SJCRH30 (cell line): ENCODE data around the gene PTPN9. TPM values are rescaled to one million over a fixed set of nuclear protein-coding genes. Genes with fewer than 3 reads are reported as not detected.
"Not testable (repeated sequence)": the region's sequence is repeated elsewhere in the genome, so short reads cannot be mapped to it uniquely, and the experiment has no call there.

Experiments
- DNase-seq, 2 experiments: peaks; one replicate each; pipeline ENCODE4 v3.0.0-alpha.2; 2015 to 2020
- H3K27ac ChIP-seq: fragments of 250-450 bp; sonication (Bioruptor Pico); 2 replicates; pipeline ENCODE4 v1.5.1; 2020; ENCODE audit warnings: mild to moderate bottlenecking, moderate library complexity
- H3K27me3 ChIP-seq: fragments of 250-450 bp; sonication (Bioruptor Pico); 2 replicates; pipeline ENCODE4 v1.5.1; 2020; ENCODE audit warnings: mild to moderate bottlenecking, moderate library complexity
- H3K36me3 ChIP-seq: fragments of 250-450 bp; sonication (Bioruptor Pico); 2 replicates; pipeline ENCODE4 v1.5.1; 2020; ENCODE audit warnings: mild to moderate bottlenecking, moderate library complexity
- H3K4me1 ChIP-seq: fragments of 250-450 bp; sonication (Bioruptor Pico); 2 replicates; pipeline ENCODE4 v1.5.1; 2020; ENCODE audit warnings: mild to moderate bottlenecking, moderate library complexity
- H3K4me3 ChIP-seq: fragments of 250-450 bp; sonication (Bioruptor Pico); 2 replicates; pipeline ENCODE4 v1.5.1; 2020; ENCODE audit warnings: mild to moderate bottlenecking, moderate library complexity
- H3K9me3 ChIP-seq: fragments of 250-450 bp; sonication (Bioruptor Pico); replicated peaks from 2 replicates; pipeline ENCODE4 v1.5.1; 2020; ENCODE audit warnings: mild to moderate bottlenecking, moderate library complexity
- total RNA-seq: library from RNA; depleted of rRNA; stranded (reverse); fragments of >200 nt; shearing (Covaris generic); gene quantifications from 2 replicates; pipeline ENCODE4 v1.2.3, GENCODE V29; 2014

Gene PTPN9
- total RNA-seq, 1 experiment from 2014 or later, result 22.5 TPM

DNA sequence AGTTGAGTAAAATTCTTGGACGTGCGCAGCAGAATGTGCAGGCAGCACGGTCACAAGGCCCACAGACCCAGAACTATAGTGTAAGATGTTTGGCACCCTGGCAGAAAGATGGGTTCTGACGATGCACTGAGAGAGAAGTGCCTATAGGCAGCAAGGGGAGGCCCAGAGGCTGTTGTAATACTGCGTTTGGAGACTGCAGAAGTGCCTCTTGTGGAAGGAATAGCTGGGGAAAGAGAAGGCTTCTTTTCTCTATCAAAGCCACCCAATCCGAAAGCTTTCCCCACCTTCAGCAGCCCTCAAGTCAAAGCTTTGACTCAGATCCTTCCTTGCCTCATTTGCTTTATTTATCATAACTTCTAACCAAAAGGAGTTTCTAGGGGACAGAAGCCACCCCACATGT, 122.4 kb downstream of the PTPN9 start:
- H3K36me3 ChIP-seq, result no peaks in the 10 kb centered on the region
- DNase-seq, result no peak
- H3K27me3 ChIP-seq, result no peaks in the 10 kb centered on the region
- no peaks in the 10 kb centered on the region for H3K9me3 ChIP-seq
- H3K4me3 ChIP-seq, result no peak overlapping the region; the same call in 1 of the 2 replicates
- H3K27ac ChIP-seq, result no peak overlapping the region
- no peaks in the 10 kb centered on the region for H3K4me1 ChIP-seq

DNA sequence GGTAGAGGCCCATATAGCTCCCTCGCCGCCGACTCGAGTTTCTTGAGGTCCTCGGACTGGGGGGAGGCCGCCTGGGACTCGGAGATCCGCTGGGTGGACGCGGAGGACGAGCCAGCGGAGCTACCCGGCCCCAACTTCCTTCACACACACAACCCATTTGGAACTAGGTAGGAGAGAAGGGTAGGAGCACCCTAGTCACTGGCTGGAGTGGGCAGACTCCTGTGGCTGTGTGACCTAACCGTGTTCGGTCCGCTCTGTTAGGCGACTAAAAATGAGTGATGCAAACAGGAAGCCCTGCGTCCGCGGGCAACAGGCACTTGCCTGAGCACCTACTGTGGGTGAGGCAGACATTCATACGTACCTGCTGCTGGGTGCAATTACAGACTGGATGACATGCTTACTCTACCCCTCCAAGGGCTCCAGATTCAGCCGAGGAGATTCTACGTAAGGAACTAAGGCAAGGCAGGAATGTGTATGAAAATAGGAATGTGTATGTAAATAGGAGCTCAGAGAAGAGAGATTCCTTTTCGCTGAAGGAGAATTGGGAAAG, 123.1 kb downstream of the PTPN9 start:
- H3K27me3 ChIP-seq, result no peaks in the 10 kb centered on the region
- peak; percentile 38 to 66 for DNase-seq
- no peaks in the 10 kb centered on the region for H3K9me3 ChIP-seq
- peak overlapping the region; percentile 77 for H3K4me3 ChIP-seq
- peak overlapping the region; percentile 49 for H3K27ac ChIP-seq
- H3K4me1 ChIP-seq, result no peaks in the 10 kb centered on the region
- no peaks in the 10 kb centered on the region for H3K36me3 ChIP-seq

DNA sequence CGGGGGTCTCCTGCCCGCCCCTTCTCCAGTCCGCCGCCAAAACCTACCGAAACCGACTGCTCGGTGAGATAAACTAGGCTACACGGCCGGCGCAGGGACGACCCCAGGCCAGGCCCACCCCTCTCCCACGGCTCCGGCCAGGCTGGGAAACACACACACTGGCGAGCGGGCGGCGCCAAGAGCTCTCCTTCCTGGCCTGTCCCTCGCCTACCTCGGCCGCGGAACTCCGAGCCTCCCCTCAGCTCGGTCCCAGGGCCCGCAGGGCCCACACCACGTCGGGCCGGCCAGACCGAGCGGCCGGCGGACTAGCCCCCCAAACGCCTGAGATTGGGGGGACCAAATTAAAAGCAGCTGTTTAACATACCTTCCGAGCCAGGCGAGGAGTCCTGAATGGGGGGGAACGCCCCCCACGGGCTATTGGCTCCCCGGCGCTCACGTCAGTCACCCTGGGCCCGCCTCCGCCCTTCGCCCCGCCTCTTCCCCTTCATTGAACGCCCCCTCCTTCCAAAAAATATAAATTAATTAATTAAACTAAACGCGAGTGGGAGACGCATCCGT, 123.6 kb downstream of the PTPN9 start:
- Histone ChIP-seq H3K4me1 (no peaks in the 10 kb centered on the region), H3K27ac (peak overlapping the region; percentile 49), H3K4me3 (peak overlapping the region; percentile 77), H3K36me3 (no peaks in the 10 kb centered on the region), H3K27me3 (no peaks in the 10 kb centered on the region), H3K9me3 (no peaks in the 10 kb centered on the region)
- DNase-seq, result peak; percentile 80 to 84

DNA sequence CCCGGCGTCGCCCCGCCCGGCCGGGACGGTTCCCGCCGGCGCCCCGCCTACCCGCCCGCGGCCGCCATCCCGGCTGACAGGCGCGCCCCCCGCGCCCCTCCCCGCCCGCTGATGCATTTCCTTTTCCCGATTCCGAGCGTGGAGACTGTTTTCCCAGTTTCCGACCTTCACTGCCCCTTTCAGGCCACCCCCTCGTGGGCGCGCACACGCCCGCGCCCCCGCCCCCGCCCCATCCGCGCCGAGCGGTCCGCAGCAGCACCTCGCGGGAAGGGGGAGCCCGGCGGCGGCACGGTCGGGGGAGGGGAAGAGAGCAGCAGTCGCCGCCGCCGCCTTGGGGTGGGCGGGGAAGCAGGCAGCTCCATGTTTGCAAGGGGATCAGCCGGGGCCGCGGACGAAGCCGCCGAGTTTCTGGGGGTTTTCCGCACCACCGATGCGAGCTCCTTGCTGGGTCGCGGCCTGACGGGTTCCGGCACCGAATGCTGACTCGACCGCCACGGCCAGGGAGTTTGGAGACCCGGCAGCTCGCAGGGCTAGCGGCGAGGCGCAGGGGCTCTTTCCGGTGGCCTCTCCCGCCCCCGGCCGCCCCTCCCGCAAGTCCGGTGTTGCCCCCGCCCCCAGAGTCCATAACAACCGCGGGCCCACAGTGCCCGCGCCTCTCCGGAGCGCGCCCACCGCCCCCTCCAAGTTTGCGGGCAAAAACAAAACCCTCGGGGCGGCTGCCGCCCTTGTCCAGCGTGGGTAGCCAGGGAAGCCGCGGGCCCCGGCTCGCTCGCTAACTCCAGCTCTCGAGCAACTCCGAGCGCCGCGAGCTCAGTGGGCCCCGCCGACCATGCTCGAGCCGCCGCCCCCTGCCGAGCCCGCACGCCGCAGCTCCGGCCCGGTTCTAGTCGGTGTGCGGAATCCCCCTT, 124.4 kb downstream of the PTPN9 start:
- peak; percentile 28 to 70 for DNase-seq
- H3K27ac ChIP-seq, result peak overlapping the region; percentile 49
- H3K9me3 ChIP-seq, result no peaks in the 10 kb centered on the region
- peak overlapping the region; percentile 77 for H3K4me3 ChIP-seq
- no peaks in the 10 kb centered on the region for H3K27me3 ChIP-seq
- H3K36me3 ChIP-seq, result no peaks in the 10 kb centered on the region
- no peaks in the 10 kb centered on the region for H3K4me1 ChIP-seq

DNA sequence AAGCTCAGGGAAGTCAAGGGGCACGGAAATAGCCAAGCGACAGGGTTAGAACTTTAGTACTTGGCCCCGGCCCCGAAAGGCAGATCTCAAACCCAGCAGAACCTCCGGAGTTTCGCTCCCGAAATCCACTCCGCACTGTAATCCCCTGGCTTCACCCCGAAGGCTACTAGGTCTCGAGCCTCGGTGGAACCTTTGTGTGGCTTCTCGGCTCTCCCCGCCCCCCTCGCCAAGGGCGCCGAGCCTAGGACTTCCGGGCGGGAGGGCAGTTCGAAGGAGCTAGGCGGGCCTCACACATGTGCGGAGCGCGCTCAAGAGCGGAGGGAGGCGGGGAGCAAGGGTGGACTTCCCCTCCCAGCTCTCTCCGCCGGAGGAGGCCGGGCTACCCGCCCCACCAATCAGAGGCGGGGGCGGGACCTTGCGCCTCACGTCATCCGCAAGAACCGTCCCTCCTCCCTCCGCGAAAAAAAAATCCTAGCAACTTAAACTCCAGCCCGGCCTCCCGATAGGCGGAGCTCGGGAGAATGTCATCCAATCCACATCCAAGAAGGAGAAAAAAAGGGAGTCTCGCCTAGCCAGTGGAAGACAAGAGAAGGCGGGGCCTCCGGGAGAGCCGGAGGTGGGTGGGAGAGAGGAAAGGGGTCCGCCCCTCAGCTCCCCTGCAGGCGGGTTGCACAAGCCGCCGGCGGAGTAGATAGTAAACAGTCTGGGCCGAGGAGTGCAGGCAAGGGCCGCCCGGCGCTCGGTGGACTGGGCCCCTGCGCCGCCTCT, 125.2 kb downstream of the PTPN9 start:
- Histone ChIP-seq H3K9me3 (no peaks in the 10 kb centered on the region), H3K4me3 (peak overlapping the region; percentile 77), H3K36me3 (no peaks in the 10 kb centered on the region), H3K27ac (peak overlapping the region; percentile 91), H3K4me1 (no peaks in the 10 kb centered on the region), H3K27me3 (no peaks in the 10 kb centered on the region)
- DNase-seq, result peak; percentile 98 to 99

DNA sequence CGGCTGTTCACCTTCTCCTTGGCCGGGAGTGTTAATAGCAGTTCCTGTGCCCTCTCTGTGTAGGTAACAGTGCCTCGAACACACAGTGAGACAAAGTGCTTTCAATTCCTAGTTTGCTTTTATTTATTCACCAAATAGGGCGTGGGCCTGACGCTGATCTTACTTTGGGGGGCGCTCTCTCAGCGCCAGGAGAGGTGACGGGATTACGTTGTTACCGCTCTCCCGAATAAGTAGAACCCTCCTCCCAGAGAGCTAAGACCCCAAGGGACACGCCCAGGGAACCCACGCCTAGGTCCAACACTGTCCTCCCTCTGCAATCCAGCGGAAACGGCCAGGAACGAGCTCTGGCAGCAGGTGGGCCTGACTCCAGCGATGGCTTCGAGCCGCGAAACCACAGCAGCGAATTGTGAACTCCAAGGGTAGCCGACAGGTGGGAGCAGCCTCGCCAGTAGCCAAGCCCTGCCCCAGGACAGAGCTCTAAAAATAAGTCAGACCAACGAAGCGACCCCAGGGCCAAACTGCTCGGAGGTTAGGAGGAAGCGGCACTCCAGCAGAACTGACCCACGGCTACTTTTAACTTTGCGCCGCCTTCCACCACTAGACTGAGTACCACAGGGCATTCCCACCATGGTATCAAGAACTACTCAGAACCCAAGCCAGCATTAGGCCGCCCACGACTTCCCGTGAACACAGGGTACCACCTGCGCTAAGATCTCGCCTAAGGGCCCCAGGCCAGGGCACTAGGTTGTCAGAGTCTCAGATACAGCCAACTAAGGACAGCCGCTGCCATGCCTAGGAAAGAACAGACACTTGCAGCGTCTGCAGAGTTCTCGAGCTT, 126.0 kb downstream of the PTPN9 start:
- DNase-seq, result peak; percentile 88 to 91
- H3K36me3 ChIP-seq, result no peaks in the 10 kb centered on the region

DNA sequence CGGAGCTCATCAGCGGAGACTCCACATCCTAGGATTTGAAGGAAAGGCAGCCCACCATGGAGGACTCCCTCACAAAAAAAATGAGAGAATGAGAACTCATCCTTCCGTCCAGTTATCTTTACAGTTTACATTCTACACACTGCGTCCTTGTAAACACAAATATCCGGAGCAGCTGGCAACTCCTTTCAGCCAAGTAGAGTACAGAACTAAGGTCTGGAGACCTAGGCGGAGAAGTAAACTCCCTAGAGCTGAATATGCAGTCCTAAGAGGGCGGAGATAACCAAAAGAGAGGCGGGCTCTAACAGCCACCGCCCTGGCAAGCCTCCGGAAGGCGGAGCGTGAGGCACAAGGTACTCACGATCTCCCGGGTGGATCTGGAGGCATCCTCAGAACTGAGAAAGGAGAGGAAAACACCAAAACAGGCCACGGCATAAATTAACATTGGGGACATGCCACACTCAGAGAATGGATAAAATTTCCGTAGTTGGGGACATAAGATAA, 126.7 kb downstream of the PTPN9 start:
- Histone ChIP-seq H3K4me1 (no peaks in the 10 kb centered on the region), H3K9me3 (no peaks in the 10 kb centered on the region), H3K4me3 (peak overlapping the region; percentile 77), H3K27me3 (no peaks in the 10 kb centered on the region), H3K27ac (peak overlapping the region; percentile 91), H3K36me3 (no peaks in the 10 kb centered on the region)
- peak; percentile 76 to 84 for DNase-seq

More for the DNA sequence above, 126.0 kb downstream of the PTPN9 start:
- Histone ChIP-seq H3K4me3 (peak overlapping the region; percentile 77), H3K4me1 (no peaks in the 10 kb centered on the region), H3K27ac (peak overlapping the region; percentile 91), H3K9me3 (no peaks in the 10 kb centered on the region), H3K27me3 (no peaks in the 10 kb centered on the region)

DNA sequence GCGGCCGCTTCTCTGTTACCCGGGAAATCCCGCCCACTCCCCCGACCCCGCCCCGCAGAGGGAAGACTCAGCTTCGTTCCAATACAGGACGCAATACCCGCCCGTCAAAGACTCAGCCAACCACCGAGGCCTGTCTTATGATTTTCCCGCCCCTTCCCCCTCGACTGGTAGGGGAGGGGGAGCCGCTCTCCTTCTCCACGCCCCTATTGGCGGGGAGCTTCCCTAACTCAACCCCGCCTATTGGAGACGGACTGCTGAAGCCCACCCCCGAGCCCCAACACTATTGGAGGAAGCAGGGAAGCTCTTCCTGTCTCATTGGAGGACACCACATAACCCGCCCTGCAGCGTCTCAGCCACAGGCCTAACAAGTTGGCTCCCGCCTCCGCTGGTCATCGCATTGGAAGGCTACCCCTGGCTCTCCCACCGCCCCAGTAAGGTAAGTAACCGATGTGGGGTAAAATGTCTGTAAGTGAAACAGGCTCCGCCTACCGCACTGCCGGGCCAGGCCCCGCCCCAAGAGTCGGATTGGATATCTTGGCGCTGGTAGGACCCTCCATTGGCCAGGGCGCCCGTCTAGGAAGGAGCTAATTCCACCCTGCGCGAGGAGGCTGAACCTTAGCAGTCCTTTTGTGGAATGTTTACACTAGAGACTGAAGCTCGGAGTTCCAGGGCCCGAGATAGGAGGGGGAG, 127.3 kb downstream of the PTPN9 start, which contains the start of gene SIN3A:
SIN3A (minus strand) TSS at position 17 of the 690 bp plus-strand sequence. CDS start 21,315 bp downstream, outside the sequence.
- Histone ChIP-seq H3K27me3 (no peaks in the 10 kb centered on the region), H3K36me3 (no peaks in the 10 kb centered on the region), H3K4me3 (peak within 1 kb of the TSS; percentile 77), H3K9me3 (no peaks in the 10 kb centered on the region), H3K27ac (peak within 1 kb of the TSS; percentile 91), H3K4me1 (no peaks in the 10 kb centered on the region)
- DNase-seq, result peak; percentile 100

DNA sequence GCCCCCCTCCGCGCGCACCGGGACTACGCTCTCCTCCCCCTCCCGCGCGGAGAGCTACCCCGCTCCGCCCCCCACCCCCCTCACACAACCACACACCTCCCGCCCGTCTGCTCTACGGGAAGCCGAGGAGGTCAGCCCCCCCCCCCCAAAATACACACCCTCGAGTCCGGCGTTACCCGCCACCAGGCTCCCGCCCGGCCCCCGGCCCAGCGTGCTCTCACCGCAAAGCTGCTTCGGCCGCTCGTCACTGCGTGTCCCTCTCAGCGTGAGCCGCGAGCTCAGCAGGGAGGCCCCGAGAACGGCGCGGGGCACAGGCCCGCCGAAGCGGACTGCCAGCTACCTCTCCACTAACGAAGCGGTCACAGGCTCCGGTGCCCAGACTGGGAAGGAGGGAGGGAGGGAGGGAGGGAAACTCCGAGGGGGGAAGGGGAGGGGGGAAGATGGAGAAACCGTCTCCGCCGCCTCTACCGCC, 127.9 kb downstream of the PTPN9 start:
- no peak for DNase-seq
- Histone ChIP-seq H3K36me3 (no peaks in the 10 kb centered on the region), H3K27ac (peak overlapping the region; percentile 71), H3K4me1 (no peaks in the 10 kb centered on the region), H3K27me3 (no peaks in the 10 kb centered on the region), H3K9me3 (no peaks in the 10 kb centered on the region), H3K4me3 (peak overlapping the region; percentile 71)

DNA sequence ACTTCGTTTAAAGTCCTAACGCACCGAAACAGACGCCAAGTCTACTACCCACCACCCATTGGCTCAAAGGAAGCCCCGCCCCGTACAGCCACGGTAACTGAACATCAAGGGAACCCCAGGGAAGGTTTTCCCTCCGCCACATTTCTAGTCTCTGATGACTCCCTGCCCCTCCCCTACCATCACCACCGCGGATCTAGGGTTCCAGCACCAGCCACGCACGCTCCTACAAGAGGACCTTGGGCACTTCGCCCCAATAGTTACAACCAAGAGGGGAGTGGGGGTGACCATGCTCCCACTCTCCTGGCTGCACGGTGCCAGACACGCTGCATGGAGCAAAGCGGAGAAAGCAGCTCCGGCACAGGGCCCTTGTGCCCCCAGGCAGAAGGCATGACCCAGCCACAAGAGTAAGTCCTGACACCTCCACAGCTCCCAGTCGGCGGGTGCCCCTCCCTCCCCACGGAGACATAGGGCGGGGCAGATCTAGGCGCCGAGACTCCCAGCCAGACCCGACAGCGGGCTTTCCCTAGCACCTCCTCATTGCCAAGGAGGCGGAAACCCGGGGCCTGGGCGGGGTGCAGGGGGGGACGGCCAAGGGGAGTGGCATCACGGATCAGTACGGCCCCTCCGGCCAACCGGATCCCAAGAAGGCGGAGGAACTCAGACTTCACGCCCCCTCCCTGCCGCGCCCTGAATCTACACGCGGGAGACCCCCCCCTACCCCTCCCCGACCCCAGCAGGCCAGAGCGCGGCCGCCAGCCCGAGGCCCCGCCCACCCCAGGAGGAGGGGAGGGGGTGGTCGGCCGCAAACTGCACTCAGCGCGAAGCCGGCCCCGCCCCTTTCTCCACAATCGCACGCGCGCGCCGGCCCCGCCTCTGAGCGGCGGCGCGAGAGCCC, 128.6 kb downstream of the PTPN9 start:
- Histone ChIP-seq H3K27me3 (no peaks in the 10 kb centered on the region), H3K9me3 (no peaks in the 10 kb centered on the region), H3K27ac (peak overlapping the region; percentile 23; the same call in 1 of the 2 replicates), H3K4me1 (no peaks in the 10 kb centered on the region), H3K36me3 (no peaks in the 10 kb centered on the region), H3K4me3 (peak overlapping the region; percentile 71)
- peak; percentile 98 to 99 for DNase-seq

DNA sequence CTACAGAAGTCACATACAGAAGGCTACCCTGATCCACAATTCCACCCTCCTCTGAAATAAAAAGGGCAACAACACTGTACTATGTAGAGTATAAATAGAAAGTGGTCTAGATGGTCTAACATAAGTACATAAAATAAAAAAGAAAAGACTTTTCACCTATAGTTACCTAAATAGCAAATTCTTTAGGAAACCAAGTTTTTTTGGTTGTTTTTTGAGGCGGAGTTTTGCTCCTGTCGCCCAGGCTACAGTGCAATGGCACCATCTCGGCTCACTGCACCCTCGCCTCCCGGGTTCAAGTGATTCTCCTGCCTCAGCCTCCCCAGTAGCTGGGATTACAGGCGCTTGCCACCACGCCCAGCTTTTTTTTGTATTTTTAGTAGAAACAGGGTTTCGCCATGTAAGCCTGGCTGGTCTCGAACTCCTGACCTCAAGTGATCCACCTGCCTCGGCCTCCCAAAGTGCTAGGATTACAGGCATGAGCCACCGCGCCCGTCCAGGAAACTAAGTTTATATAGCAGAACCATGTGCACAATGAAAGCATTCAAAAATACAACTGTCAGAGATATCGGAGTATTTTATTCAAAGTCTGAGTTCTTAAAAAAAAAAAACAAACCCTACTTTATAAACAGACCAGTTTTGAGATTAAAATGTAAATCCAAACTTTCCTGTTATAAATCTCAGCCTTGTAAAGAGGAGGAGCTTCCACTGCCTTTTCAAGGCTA, 129.4 kb downstream of the PTPN9 start:
- H3K27me3 ChIP-seq, result no peaks in the 10 kb centered on the region
- no peak for DNase-seq
- H3K27ac ChIP-seq, result no peak overlapping the region
- no peaks in the 10 kb centered on the region for H3K9me3 ChIP-seq
- H3K36me3 ChIP-seq, result no peaks in the 10 kb centered on the region
- peak overlapping the region; percentile 71 for H3K4me3 ChIP-seq
- H3K4me1 ChIP-seq, result no peaks in the 10 kb centered on the region

DNA sequence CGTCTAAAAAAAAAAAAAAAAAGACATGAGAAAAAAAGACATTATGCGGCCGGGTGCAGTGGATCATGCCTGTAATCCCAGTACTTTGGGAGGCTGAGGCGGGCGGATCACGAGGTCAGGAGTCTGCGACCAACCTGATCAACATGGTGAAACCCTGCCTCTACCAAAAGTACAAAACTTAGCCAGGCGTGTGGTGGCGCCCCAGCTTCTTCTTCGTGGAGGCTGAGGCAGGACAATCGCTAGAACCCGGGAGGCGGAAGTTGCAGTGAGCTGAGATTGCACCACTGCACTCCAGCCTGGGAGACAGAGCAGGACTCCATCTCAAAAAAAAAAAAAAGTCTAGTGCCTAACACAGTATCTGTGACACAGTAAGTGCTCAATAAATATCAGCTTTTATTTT, 130.9 kb downstream of the PTPN9 start:
- not testable (repeated sequence) for H3K36me3 ChIP-seq, H3K9me3 ChIP-seq

More for the DNA sequence above, 130.9 kb downstream of the PTPN9 start:
- not testable (repeated sequence) for DNase-seq, H3K4me1 ChIP-seq, H3K4me3 ChIP-seq, H3K27me3 ChIP-seq, H3K27ac ChIP-seq
